Endodermal cell (in vitro differentiated cells): ENCODE results near the gene MYO5B. TPM values are rescaled to one million over a fixed set of nuclear protein-coding genes. Genes with fewer than 3 reads are reported as not detected.

Source experiments
- DNase-seq: peaks from one replicate; pipeline ENCODE4 v3.0.0-alpha.2; 2017
- H3K27ac ChIP-seq: 2 replicates; pipeline ENCODE4 v1.5.1; 2013; ENCODE audit warnings: mild to moderate bottlenecking, low read depth, low read length, moderate library complexity
- H3K27me3 ChIP-seq: 2 replicates; pipeline ENCODE4 v1.6.1; 2013; ENCODE audit warnings: mild to moderate bottlenecking, low read length, moderate library complexity; ENCODE audit not compliant: insufficient read depth, control insufficient read depth, poor library complexity, severe bottlenecking
- H3K36me3 ChIP-seq: 2 replicates; pipeline ENCODE4 v1.7.0; 2013; ENCODE audit warnings: mild to moderate bottlenecking, low read length, moderate library complexity; ENCODE audit not compliant: control insufficient read depth, insufficient read depth
- H3K4me1 ChIP-seq: one replicate; pipeline ENCODE4 v1.7.0; 2013; ENCODE audit warnings: low read length; ENCODE audit not compliant: control insufficient read depth, insufficient read depth
- H3K4me3 ChIP-seq: 2 replicates; pipeline ENCODE4 v1.5.1; 2013; ENCODE audit warnings: mild to moderate bottlenecking, low read length, moderate library complexity
- H3K9ac ChIP-seq: 2 replicates; pipeline ENCODE4 v1.6.1; 2013; ENCODE audit warnings: mild to moderate bottlenecking, low read length, moderate library complexity; ENCODE audit not compliant: poor library complexity, severe bottlenecking; ENCODE audit errors: extremely low read depth
- H3K9me3 ChIP-seq: 2 replicates; pipeline ENCODE4 v1.6.1; 2013; ENCODE audit warnings: mild to moderate bottlenecking, low read length, moderate library complexity; ENCODE audit not compliant: control insufficient read depth
- H3K27ac Mint-ChIP-seq: 2 replicates; pipeline ENCODE4 v1.8.0; 2020; ENCODE audit warnings: mixed read lengths
- H3K27me3 Mint-ChIP-seq: 2 replicates; pipeline ENCODE4 v1.8.0; 2021; ENCODE audit warnings: mild to moderate bottlenecking, mixed read lengths; ENCODE audit not compliant: insufficient read depth
- H3K36me3 Mint-ChIP-seq: 2 replicates; pipeline ENCODE4 v1.8.0; 2020; ENCODE audit warnings: low read depth, mixed read lengths
- H3K4me1 Mint-ChIP-seq: 2 replicates; pipeline ENCODE4 v1.8.0; 2020; ENCODE audit warnings: mixed read lengths
- H3K4me3 Mint-ChIP-seq: 2 replicates; pipeline ENCODE4 v1.8.0; 2020; ENCODE audit warnings: mild to moderate bottlenecking, moderate library complexity, mixed read lengths
- H3K9me3 Mint-ChIP-seq: 2 replicates; pipeline ENCODE4 v1.8.0; 2020; ENCODE audit warnings: mild to moderate bottlenecking, mixed read lengths
- CTCF ChIP-seq: fragments of 200-600 bp; sonication (generic); conservative IDR thresholded peaks from 2 replicates; pipeline ENCODE4 v1.5.0; 2021; ENCODE audit warnings: antibody characterized with exemption, mild to moderate bottlenecking
- WGBS, 2 experiments: methylation state at CpG; one replicate each; pipeline versions ENCODE4 v1.1.5 to v1.1.7; 2013; ENCODE audit warnings: missing lambda C conversion rate in 2 of 2, mixed read lengths in 1 of 2; ENCODE audit not compliant: insufficient coverage in 1 of 2, insufficient read length in 1 of 2; 5-methylcytosine and 5-hydroxymethylcytosine counted together
- total RNA-seq, 2 donors: library from RNA; stranded (reverse); fragmentation: NEBNext Ultra II Directional in 1 of 2; extraction: Animal tissue kit (Norgen Biotek cat#: 25700) in 1 of 2; gene quantifications; 2 replicates in 1 of 2; 3 replicates in 1 of 2; pipeline ENCODE4 v1.2.1, GENCODE V29; 2021

MYO5B gene
- total RNA-seq, 2 donors from 2014 or later = 12.2 to 16.8 TPM

- H3K4me3 Mint-ChIP-seq = no peak overlapping the region
- H3K4me3 ChIP-seq = no peak overlapping the region
- 92 to 95% methylated on average over 3 to 4 of the region's 4 CpGs for WGBS, 2 experiments
- H3K27me3 ChIP-seq = no peaks in the 10 kb centered on the region
- no peaks in the 10 kb centered on the region for H3K9me3 Mint-ChIP-seq
- peaks cover 7% of the 10 kb centered on the region for H3K4me1 ChIP-seq
- no peak for TF ChIP-seq CTCF
- no peak overlapping the region for H3K27ac Mint-ChIP-seq
- H3K27ac ChIP-seq = no peak overlapping the region
- H3K36me3 ChIP-seq = no peaks in the 10 kb centered on the region
- H3K4me1 Mint-ChIP-seq = peaks cover 17% of the 10 kb centered on the region
- H3K27me3 Mint-ChIP-seq = peaks cover 9% of the 10 kb centered on the region
- H3K9ac ChIP-seq = no peak overlapping the region
- no peaks in the 10 kb centered on the region for H3K9me3 ChIP-seq
- H3K36me3 Mint-ChIP-seq = peaks cover 4% of the 10 kb centered on the region
- DNase-seq = no peak
Measured at GRCh38 chr18:49931760-49932159, 263.2 kb downstream of the MYO5B start.

DNA sequence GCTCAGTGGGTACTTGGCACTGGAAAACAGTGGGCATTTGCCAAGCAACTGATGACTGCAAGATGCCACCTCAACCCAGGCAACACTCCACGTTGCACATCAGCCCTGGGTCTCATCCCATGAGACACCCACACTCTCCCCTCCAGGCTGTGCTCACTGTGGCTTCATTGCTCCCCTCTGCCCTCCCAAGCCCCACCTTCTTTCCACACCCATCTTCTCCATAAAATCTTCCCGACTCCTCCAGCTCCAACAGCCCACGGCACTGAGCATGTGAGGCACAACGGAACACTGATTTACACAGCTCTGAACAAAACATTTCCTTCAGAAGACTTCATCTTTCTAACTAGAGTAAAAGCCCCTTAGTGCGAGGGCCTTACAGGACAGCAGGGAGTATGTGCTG, 263.8 kb downstream of the MYO5B start:
- TF ChIP-seq CTCF = no peak
- Histone ChIP-seq H3K27ac (no peak overlapping the region), H3K9me3 (no peaks in the 10 kb centered on the region), H3K36me3 (no peaks in the 10 kb centered on the region), H3K27me3 (no peaks in the 10 kb centered on the region), H3K4me1 (peaks cover 7% of the 10 kb centered on the region), H3K4me3 (no peak overlapping the region), H3K9ac (no peak overlapping the region)
- Mint-ChIP-seq H3K9me3 (no peaks in the 10 kb centered on the region), H3K36me3 (peaks cover 4% of the 10 kb centered on the region), H3K27ac (no peak overlapping the region), H3K4me3 (no peak overlapping the region), H3K4me1 (peaks cover 17% of the 10 kb centered on the region), H3K27me3 (peaks cover 9% of the 10 kb centered on the region)
- DNase-seq = no peak
- 90 to 91% methylated on average over 4 to 5 of the region's 5 CpGs for WGBS, 2 experiments

GRCh38 chr18:49926106-49926745, 268.7 kb downstream of the MYO5B start:
- Histone ChIP-seq H3K36me3 (no peaks in the 10 kb centered on the region), H3K27me3 (peaks cover 5% of the 10 kb centered on the region), H3K9ac (no peak overlapping the region), H3K27ac (no peak overlapping the region), H3K4me1 (no peaks in the 10 kb centered on the region), H3K4me3 (no peak overlapping the region), H3K9me3 (peaks cover 12% of the 10 kb centered on the region)
- H3K27me3 Mint-ChIP-seq = peaks cover 24% of the 10 kb centered on the region
- no peak for TF ChIP-seq CTCF
- no peak overlapping the region for H3K4me3 Mint-ChIP-seq
- peaks cover 10% of the 10 kb centered on the region for H3K9me3 Mint-ChIP-seq
- peaks cover 4% of the 10 kb centered on the region for H3K4me1 Mint-ChIP-seq
- no peak overlapping the region for H3K27ac Mint-ChIP-seq
- H3K36me3 Mint-ChIP-seq = peaks cover 17% of the 10 kb centered on the region
- DNase-seq = no peak
- WGBS, 2 experiments = 87 to 94% methylated on average over 3 to 4 of the region's 5 CpGs
